SK-N-SH (cell line): ENCODE measurements around the gene NCK1.

Source experiments
- FOSL2 ChIP-seq: IDR thresholded peaks from 2 replicates; pipeline ENCODE4 v1.4.0; 2012; ENCODE audit warnings: low read depth, mild to moderate bottlenecking, moderate library complexity, borderline replicate concordance
- RAD21 ChIP-seq: IDR thresholded peaks from 2 replicates; pipeline ENCODE4 v1.6.1; 2012; ENCODE audit warnings: mild to moderate bottlenecking, low read length
- SIN3A ChIP-seq: IDR thresholded peaks from 2 replicates; pipeline ENCODE4 v1.6.1; 2012; ENCODE audit warnings: low read depth, mild to moderate bottlenecking, low read length, moderate library complexity, borderline replicate concordance
- TAF1 ChIP-seq: IDR thresholded peaks from 2 replicates; pipeline ENCODE4 v1.6.1; 2012; ENCODE audit warnings: low read depth, mild to moderate bottlenecking, low read length, moderate library complexity, borderline replicate concordance
- TF ChIP-seq, protein P1 (sequence below): fragments of 200-600 bp; sonication (generic); IDR thresholded peaks from 2 replicates; pipeline ENCODE4 v1.6.1; 2017; ENCODE audit warnings: antibody characterized with exemption, mild to moderate bottlenecking, moderate library complexity
- TF ChIP-seq, protein P2 (sequence below): IDR thresholded peaks from 2 replicates; pipeline ENCODE4; 2012

DNA sequence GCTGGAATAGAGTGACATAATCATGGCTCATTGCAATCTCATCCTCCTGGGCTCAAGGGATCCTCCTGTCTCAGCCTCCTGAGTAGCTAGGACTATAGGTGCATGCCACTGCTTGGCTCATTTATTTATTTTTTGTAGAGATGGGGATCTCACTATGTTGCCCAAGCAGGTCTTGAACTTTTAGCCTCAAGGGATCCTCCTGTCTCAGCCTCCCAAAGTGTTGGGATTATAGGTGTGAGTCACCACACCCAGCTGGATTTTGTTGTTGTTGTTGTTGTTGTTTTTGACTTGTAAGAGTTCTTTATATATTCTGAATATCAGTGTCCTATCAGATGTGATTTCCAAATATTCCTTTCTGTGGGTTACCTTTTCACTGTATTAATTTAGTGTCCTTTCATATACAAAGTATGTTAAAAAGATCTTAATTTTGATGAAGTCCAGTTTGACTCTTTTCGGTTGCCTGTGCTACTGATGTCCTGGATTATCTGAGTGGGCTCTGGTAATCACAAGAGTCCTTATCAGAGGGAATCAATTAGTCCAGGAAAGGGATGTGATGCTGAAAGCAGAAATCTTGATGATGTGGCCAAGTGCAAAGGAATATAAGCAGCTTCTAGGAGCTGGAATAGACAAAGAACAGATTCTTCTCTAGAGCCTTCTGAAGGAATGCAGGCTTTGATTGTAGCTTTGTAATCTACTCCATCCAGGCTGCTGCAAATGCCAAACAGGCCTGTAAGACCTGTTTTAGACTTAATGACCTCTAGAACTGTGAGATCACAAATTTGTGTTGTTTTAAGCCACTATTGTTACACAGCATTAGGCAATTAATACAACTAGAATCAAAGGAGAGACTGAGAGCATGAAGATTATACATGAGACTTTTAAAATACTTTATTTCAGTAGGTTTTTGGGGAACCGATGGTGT, 30.2 kb downstream of the NCK1 start:
- TF ChIP-seq, protein P1, sequence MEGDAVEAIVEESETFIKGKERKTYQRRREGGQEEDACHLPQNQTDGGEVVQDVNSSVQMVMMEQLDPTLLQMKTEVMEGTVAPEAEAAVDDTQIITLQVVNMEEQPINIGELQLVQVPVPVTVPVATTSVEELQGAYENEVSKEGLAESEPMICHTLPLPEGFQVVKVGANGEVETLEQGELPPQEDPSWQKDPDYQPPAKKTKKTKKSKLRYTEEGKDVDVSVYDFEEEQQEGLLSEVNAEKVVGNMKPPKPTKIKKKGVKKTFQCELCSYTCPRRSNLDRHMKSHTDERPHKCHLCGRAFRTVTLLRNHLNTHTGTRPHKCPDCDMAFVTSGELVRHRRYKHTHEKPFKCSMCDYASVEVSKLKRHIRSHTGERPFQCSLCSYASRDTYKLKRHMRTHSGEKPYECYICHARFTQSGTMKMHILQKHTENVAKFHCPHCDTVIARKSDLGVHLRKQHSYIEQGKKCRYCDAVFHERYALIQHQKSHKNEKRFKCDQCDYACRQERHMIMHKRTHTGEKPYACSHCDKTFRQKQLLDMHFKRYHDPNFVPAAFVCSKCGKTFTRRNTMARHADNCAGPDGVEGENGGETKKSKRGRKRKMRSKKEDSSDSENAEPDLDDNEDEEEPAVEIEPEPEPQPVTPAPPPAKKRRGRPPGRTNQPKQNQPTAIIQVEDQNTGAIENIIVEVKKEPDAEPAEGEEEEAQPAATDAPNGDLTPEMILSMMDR: no peak
- TF ChIP-seq SIN3A (no peak), RAD21 (no peak), FOSL2 (no peak), TAF1 (no peak)
- TF ChIP-seq, protein P2, sequence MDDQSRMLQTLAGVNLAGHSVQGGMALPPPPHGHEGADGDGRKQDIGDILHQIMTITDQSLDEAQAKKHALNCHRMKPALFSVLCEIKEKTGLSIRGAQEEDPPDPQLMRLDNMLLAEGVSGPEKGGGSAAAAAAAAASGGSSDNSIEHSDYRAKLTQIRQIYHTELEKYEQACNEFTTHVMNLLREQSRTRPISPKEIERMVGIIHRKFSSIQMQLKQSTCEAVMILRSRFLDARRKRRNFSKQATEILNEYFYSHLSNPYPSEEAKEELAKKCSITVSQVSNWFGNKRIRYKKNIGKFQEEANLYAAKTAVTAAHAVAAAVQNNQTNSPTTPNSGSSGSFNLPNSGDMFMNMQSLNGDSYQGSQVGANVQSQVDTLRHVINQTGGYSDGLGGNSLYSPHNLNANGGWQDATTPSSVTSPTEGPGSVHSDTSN: no peak
